ENCODE data around the gene DCPS.

GRCh38 chr11:126392633-126393013 lies 88.8 kb downstream of the DCPS start:
- TF ChIP-seq CTCF (IDR thresholded peaks at IDR 0.05; ENCODE audit: insufficient read depth, low read length, poor library complexity, severe bottlenecking) = no peak
- no peak for TF ChIP-seq EZH2phosphoT487 (conservative IDR thresholded peaks at IDR 0.05; ENCODE audit: low read length)

Measured in SU-DHL-6 (cell line).